HG02678 (cell line): ENCODE data around the gene ADH6.
"Not testable (repeated sequence)": the region's sequence is repeated elsewhere in the genome, so short reads cannot be mapped to it uniquely, and the experiment has no call there.

Source experiments
- ATAC-seq: cut with Tn5 transposase; IDR thresholded peaks from one replicate; pipeline ENCODE4 v1.9.1; 2021; ENCODE audit warnings: mild to moderate bottlenecking, moderate library complexity; ENCODE audit not compliant: unreplicated experiment

ADH6 gene

GRCh38 chr4:99219072-99219471 is at the start of gene ADH6:
Gene ADH6 (minus strand): TSS chr4:99219246. CDS start chr4:99219152, 94 bp downstream.
- no peak for ATAC-seq

GRCh38 chr4:99264927-99265326 is 45.9 kb upstream of the ADH6 start:
- ATAC-seq, result no peak

GRCh38 chr4:99252746-99253145 is 33.7 kb upstream of the ADH6 start:
- no peak for ATAC-seq

GRCh38 chr4:99248714-99249113 is 29.7 kb upstream of the ADH6 start:
- no peak for ATAC-seq

- no peak for ATAC-seq
Measured at GRCh38 chr4:99235955-99236354, 16.9 kb upstream of the ADH6 start.

GRCh38 chr4:99234331-99235010 is 15.4 kb upstream of the ADH6 start:
- no peak for ATAC-seq

- not testable (repeated sequence) for ATAC-seq
Measured at GRCh38 chr4:99233397-99233796, 14.4 kb upstream of the ADH6 start.

GRCh38 chr4:99228706-99229105 is 9.7 kb upstream of the ADH6 start:
- ATAC-seq, result not testable (repeated sequence)

- ATAC-seq, result not testable (repeated sequence)
Measured at GRCh38 chr4:99227646-99228045, 8.6 kb upstream of the ADH6 start.

- ATAC-seq, result no peak
Measured at GRCh38 chr4:99221980-99222379, 2.9 kb upstream of the ADH6 start.

GRCh38 chr4:99219479-99219878 is 433 bp upstream of the ADH6 start:
- ATAC-seq, result peak; percentile 58

- no peak for ATAC-seq
Measured at GRCh38 chr4:99215521-99215920, 3.5 kb downstream of the ADH6 start.

- ATAC-seq, result no peak
Measured at GRCh38 chr4:99210789-99211188, 8.3 kb downstream of the ADH6 start.

GRCh38 chr4:99209671-99210070 is 9.4 kb downstream of the ADH6 start:
- no peak for ATAC-seq

- no peak for ATAC-seq
Measured at GRCh38 chr4:99208719-99209075, 10.3 kb downstream of the ADH6 start.

- no peak for ATAC-seq
Measured at GRCh38 chr4:99207911-99208718, 10.9 kb downstream of the ADH6 start.

- ATAC-seq, result no peak
Measured at GRCh38 chr4:99207069-99207743, 11.8 kb downstream of the ADH6 start.

GRCh38 chr4:99205153-99205979 is 13.7 kb downstream of the ADH6 start:
- no peak for ATAC-seq

GRCh38 chr4:99202536-99202935 is 16.5 kb downstream of the ADH6 start:
- ATAC-seq, result no peak

GRCh38 chr4:99202094-99202493 is 17.0 kb downstream of the ADH6 start:
- no peak for ATAC-seq

GRCh38 chr4:99201690-99202089 is 17.4 kb downstream of the ADH6 start:
- no peak for ATAC-seq
